HCT116 (cell line): ENCODE measurements around the gene RAD51AP1. TPM values are rescaled to one million over a fixed set of nuclear protein-coding genes. Genes with fewer than 3 reads are reported as not detected.

Source experiments
- ATAC-seq: fragments of 200-7000 bp; cut with Tn5 transposase; 2 replicates; pipeline ENCODE4 v1.9.1; 2020; ENCODE audit warnings: mild to moderate bottlenecking, moderate library complexity
- BruUV-seq: library from RNA; stranded (reverse); fragments of 400-500 nt; replicated peaks from 2 replicates; lab custom pipeline; 2021; lab: Mats Ljungman, UMichigan
- CTCF ChIA-PET: fragments of 300-600 bp; sonication (Branson Sonifier 250); formaldehyde crosslinking; loops from one replicate; lab custom pipeline; 2021; ENCODE audit warnings: antibody characterized with exemption; lab: Charles Lee
- POLR2A ChIA-PET: fragments of 300-600, 350-600 bp; sonication (Branson Sonifier 250); formaldehyde crosslinking; loops from one replicate; lab custom pipeline; 2021; ENCODE audit warnings: antibody characterized with exemption; lab: Charles Lee
- RAD21 ChIA-PET, 2 experiments: fragments of 300-600 bp; sonication (Branson Sonifier 250); formaldehyde crosslinking; loops; one replicate each; lab custom pipeline; 2023; ENCODE audit warnings: low total read pairs in 2 of 2; ENCODE audit not compliant: uncharacterized antibody in 2 of 2, unreplicated experiment in 2 of 2, low non-redundant PET in 1 of 2; lab: Charles Lee
- DNase-seq: peaks from one replicate; pipeline ENCODE4 v3.0.0-alpha.2; 2010; ENCODE audit warnings: low read depth, low spot score
- H2AFZ ChIP-seq: fragments of 200-600 bp; shearing (Covaris generic), sonication (generic); 2 replicates; pipeline ENCODE4 v1.6.1; 2017; ENCODE audit warnings: low read depth, mixed run types, mixed read lengths, antibody characterized with exemption, low read length; ENCODE audit not compliant: poor library complexity, severe bottlenecking
- H3K27ac ChIP-seq: 2 replicates; pipeline ENCODE4 v1.5.1; 2012; ENCODE audit warnings: low read depth, low read length
- H3K27me3 ChIP-seq: fragments of 200-600 bp; sonication (generic); 2 replicates; pipeline ENCODE4 v1.6.1; 2016; ENCODE audit warnings: mixed run types, low read length, mixed read lengths; ENCODE audit not compliant: insufficient read depth
- H3K36me3 ChIP-seq, 2 experiments: fragments of 200-500 bp in 1 of 2; fragments of 200-600 bp in 1 of 2; sonication (Bioruptor generic) in 1 of 2; sonication (generic) in 1 of 2; 2 replicates each; pipeline versions ENCODE4 v1.5.1 to v1.6.1; 2014 to 2016; ENCODE audit warnings: low read length in 2 of 2, inconsistent platforms in 1 of 2, mixed read lengths in 1 of 2, mixed run types in 1 of 2; ENCODE audit not compliant: insufficient read depth in 2 of 2, control insufficient read depth in 1 of 2
- H3K4me1 ChIP-seq, 2 experiments: fragments of 200-600 bp in 1 of 2; sonication (generic) in 1 of 2; 2 replicates each; pipeline versions ENCODE4 v1.5.1 to v1.6.1; 2012 to 2017; ENCODE audit warnings: low read length in 2 of 2, inconsistent platforms in 1 of 2, mild to moderate bottlenecking in 1 of 2, mixed read lengths in 1 of 2, mixed run types in 1 of 2, moderate library complexity in 1 of 2; ENCODE audit not compliant: insufficient read depth in 2 of 2, control insufficient read depth in 1 of 2
- H3K4me2 ChIP-seq: fragments of 200-600 bp; sonication (generic); 2 replicates; pipeline ENCODE4 v1.6.1; 2017; ENCODE audit warnings: mixed run types, low read length, mixed read lengths
- H3K4me3 ChIP-seq, 2 experiments: fragments of 200-600 bp in 1 of 2; sonication (generic) in 1 of 2; replicated peaks in 1 of 2; 2 replicates each; pipeline ENCODE4 v1.5.1; 2011 to 2016; ENCODE audit warnings: low read length in 2 of 2, control low read depth in 1 of 2, low read depth in 1 of 2, mild to moderate bottlenecking in 1 of 2, mixed read lengths in 1 of 2, mixed run types in 1 of 2
- H3K79me2 ChIP-seq: fragments of 200-600 bp; sonication (generic); 2 replicates; pipeline ENCODE4 v1.6.1; 2017; ENCODE audit warnings: mild to moderate bottlenecking, mixed run types, low read length, moderate library complexity, mixed read lengths; ENCODE audit not compliant: insufficient read depth
- H3K9ac ChIP-seq: fragments of 200-600 bp; sonication (generic); 2 replicates; pipeline ENCODE4 v1.6.1; 2016; ENCODE audit warnings: low read length, mixed read lengths
- H3K9me2 ChIP-seq: fragments of 200-600 bp; sonication (generic), shearing (Covaris generic); 2 replicates; pipeline ENCODE4 v1.6.1; 2017; ENCODE audit warnings: mixed run types, mild to moderate bottlenecking, moderate library complexity; ENCODE audit not compliant: insufficient read depth
- H3K9me3 ChIP-seq, 2 experiments: fragments of 200-500 bp in 1 of 2; fragments of 200-600 bp in 1 of 2; sonication (Bioruptor generic) in 1 of 2; sonication (generic) in 1 of 2; 2 replicates each; pipeline ENCODE4 v1.6.1; 2014 to 2017; ENCODE audit warnings: low read length in 2 of 2, mixed read lengths in 2 of 2, inconsistent platforms in 1 of 2, low read depth in 1 of 2, mild to moderate bottlenecking in 1 of 2, mixed run types in 1 of 2, moderate library complexity in 1 of 2; ENCODE audit not compliant: control insufficient read depth in 1 of 2, insufficient read depth in 1 of 2
- H4K20me1 ChIP-seq: fragments of 200-600 bp; sonication (generic), shearing (Covaris generic); 2 replicates; pipeline ENCODE4 v1.6.1; 2017; ENCODE audit warnings: mixed run types, mild to moderate bottlenecking, moderate library complexity; ENCODE audit not compliant: insufficient read depth
- CBX3 ChIP-seq: IDR thresholded peaks from 2 replicates; pipeline ENCODE4 v1.6.1; 2012; ENCODE audit warnings: low read depth
- EGR1 ChIP-seq: IDR thresholded peaks from 2 replicates; pipeline ENCODE4 v1.6.1; 2012; ENCODE audit warnings: low read depth
- ELF1 ChIP-seq: IDR thresholded peaks from 2 replicates; pipeline ENCODE4 v1.6.1; 2012; ENCODE audit warnings: low read depth, borderline replicate concordance
- EZH2 ChIP-seq: fragments of 200-600 bp; sonication (generic); IDR thresholded peaks from 2 replicates; pipeline ENCODE4 v1.6.1; 2017; ENCODE audit warnings: antibody characterized with exemption, mixed run types
- EZH2phosphoT487 ChIP-seq: fragments of 200-600 bp; IDR thresholded peaks from 2 replicates; pipeline ENCODE4 v1.6.1; 2018; ENCODE audit warnings: antibody characterized with exemption, borderline replicate concordance
- FOSL1 ChIP-seq: IDR thresholded peaks from 2 replicates; pipeline ENCODE4 v1.6.1; 2012; ENCODE audit warnings: low read depth
- POLR2A ChIP-seq: IDR thresholded peaks from 2 replicates; pipeline ENCODE4 v1.7.0; 2011; ENCODE audit warnings: borderline replicate concordance; ENCODE audit not compliant: insufficient read depth, insufficient read length; ENCODE audit errors: extremely low read depth
- POLR2AphosphoS5 ChIP-seq: IDR thresholded peaks from 2 replicates; pipeline ENCODE4 v1.6.1; 2011; ENCODE audit warnings: mild to moderate bottlenecking, low read depth, low read length, moderate library complexity
- RAD21 ChIP-seq: IDR thresholded peaks from 2 replicates; pipeline ENCODE4 v1.6.1; 2012; ENCODE audit warnings: low read depth, mild to moderate bottlenecking
- SIN3A ChIP-seq: IDR thresholded peaks from 2 replicates; pipeline ENCODE4 v1.6.1; 2012; ENCODE audit warnings: low read depth
- SP1 ChIP-seq: IDR thresholded peaks from 2 replicates; pipeline ENCODE4 v1.6.1; 2012; ENCODE audit warnings: low read depth
- SRF ChIP-seq: IDR thresholded peaks from 2 replicates; pipeline ENCODE4 v1.6.1; 2012; ENCODE audit warnings: low read depth
- TCF7L2 ChIP-seq: IDR thresholded peaks from 2 replicates; pipeline ENCODE4 v1.7.0; 2011; ENCODE audit warnings: borderline replicate concordance, inconsistent platforms; ENCODE audit not compliant: insufficient read depth, insufficient read length; ENCODE audit errors: extremely low read depth
- YY1 ChIP-seq: IDR thresholded peaks from 2 replicates; pipeline ENCODE4 v1.6.1; 2011; ENCODE audit warnings: low read length, low read depth, moderate library complexity, mild to moderate bottlenecking; ENCODE audit not compliant: insufficient replicate concordance; ENCODE audit errors: extremely low read depth
- ZFX ChIP-seq: fragments of 450-650 bp; IDR thresholded peaks from 2 replicates; pipeline ENCODE4 v1.6.1; 2017
- ZNF274 ChIP-seq: fragments of 200-500 bp; sonication (Bioruptor generic); IDR thresholded peaks from 2 replicates; pipeline ENCODE4 v1.6.1; 2014; ENCODE audit warnings: mild to moderate bottlenecking, low read depth, low read length, inconsistent platforms
- intact Hi-C: fragments of 100-400 bp; cut with micrococcal nuclease; formaldehyde crosslinking; loops from 2 replicates; pipeline ENCODE4 v1.10.0; 2022
- total RNA-seq: library from RNA; stranded (reverse); gene quantifications from one replicate; pipeline ENCODE4 v1.2.1, GENCODE V29; 2021; ENCODE audit not compliant: unreplicated experiment
- TF ChIP-seq, protein P1 (sequence below): IDR thresholded peaks from 2 replicates; pipeline ENCODE4 v1.6.1; 2011; ENCODE audit warnings: mild to moderate bottlenecking, low read length, moderate library complexity; ENCODE audit not compliant: insufficient replicate concordance; ENCODE audit errors: extremely low read depth
- TF ChIP-seq, protein P2 (sequence below), 3 experiments: fragments of 200-600 bp in 1 of 3; sonication (generic) in 1 of 3; IDR thresholded peaks in 2 of 3; conservative IDR thresholded peaks in 1 of 3; 2 replicates each; pipeline ENCODE4 v1.5.1; 2012 to 2017; ENCODE audit warnings: low read depth in 2 of 3, low read length in 2 of 3, antibody characterized with exemption in 1 of 3, borderline replicate concordance in 1 of 3, control low read depth in 1 of 3, mild to moderate bottlenecking in 1 of 3, mixed read lengths in 1 of 3, mixed run types in 1 of 3, moderate library complexity in 1 of 3; ENCODE audit not compliant: insufficient read depth in 1 of 3
- TF ChIP-seq, protein P3 (sequence below): IDR thresholded peaks from 2 replicates; pipeline ENCODE4 v1.6.1; 2012
- TF ChIP-seq, protein P4 (sequence below): IDR thresholded peaks from 2 replicates; pipeline ENCODE4 v1.6.1; 2012; ENCODE audit warnings: low read depth

RAD51AP1 gene
- total RNA-seq, 1 experiment from 2014 or later: 28.2 TPM

DNA sequence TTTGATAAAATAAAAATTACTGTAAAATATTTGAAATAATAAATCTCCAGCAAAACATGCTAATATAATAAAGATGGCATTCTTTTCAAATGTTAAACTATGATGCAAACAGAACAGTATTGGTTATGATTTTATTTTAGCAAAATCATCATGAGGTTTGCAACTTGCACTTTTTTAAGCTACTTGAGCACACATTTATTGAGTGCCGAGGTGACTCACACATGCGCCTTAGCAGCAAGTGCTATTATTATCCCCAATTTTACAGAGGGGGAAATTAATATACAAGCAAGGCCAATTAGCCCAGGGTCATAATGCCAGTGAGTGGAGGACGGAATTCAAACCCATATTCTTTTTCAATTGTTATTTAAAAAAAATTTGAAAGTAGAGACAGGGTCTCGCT lies 30.6 kb downstream of the RAD51AP1 start:
- no peak for DNase-seq
- Histone ChIP-seq H3K4me1 (no peaks in the 10 kb centered on the region), H3K9me3 (no peaks in the 10 kb centered on the region), H3K79me2 (no peaks in the 10 kb centered on the region), H3K9ac (no peak overlapping the region), H3K27me3 (no peaks in the 10 kb centered on the region), H3K4me2 (no peak overlapping the region), H4K20me1 (no peaks in the 10 kb centered on the region), H3K4me3 (no peak overlapping the region), H3K36me3 (no peaks in the 10 kb centered on the region; a peak in 1 of 4 replicates), H3K27ac (no peak overlapping the region), H3K9me2 (no peaks in the 10 kb centered on the region), H2AFZ (no peak overlapping the region)
- BruUV-seq: no TSS peak
- POLR2A ChIA-PET: no interaction called here
- CTCF ChIA-PET: no interaction called here
- intact Hi-C loops: no loop called here
- TF ChIP-seq SP1: no peak
- no peak for TF ChIP-seq EZH2phosphoT487
- TF ChIP-seq SRF: no peak
- no peak for TF ChIP-seq ZNF274
- no peak for TF ChIP-seq CBX3
- TF ChIP-seq EZH2: no peak
- TF ChIP-seq POLR2A: no peak
- TF ChIP-seq, protein P1, sequence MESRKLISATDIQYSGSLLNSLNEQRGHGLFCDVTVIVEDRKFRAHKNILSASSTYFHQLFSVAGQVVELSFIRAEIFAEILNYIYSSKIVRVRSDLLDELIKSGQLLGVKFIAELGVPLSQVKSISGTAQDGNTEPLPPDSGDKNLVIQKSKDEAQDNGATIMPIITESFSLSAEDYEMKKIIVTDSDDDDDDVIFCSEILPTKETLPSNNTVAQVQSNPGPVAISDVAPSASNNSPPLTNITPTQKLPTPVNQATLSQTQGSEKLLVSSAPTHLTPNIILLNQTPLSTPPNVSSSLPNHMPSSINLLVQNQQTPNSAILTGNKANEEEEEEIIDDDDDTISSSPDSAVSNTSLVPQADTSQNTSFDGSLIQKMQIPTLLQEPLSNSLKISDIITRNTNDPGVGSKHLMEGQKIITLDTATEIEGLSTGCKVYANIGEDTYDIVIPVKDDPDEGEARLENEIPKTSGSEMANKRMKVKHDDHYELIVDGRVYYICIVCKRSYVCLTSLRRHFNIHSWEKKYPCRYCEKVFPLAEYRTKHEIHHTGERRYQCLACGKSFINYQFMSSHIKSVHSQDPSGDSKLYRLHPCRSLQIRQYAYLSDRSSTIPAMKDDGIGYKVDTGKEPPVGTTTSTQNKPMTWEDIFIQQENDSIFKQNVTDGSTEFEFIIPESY: no peak
- TF ChIP-seq, protein P2, sequence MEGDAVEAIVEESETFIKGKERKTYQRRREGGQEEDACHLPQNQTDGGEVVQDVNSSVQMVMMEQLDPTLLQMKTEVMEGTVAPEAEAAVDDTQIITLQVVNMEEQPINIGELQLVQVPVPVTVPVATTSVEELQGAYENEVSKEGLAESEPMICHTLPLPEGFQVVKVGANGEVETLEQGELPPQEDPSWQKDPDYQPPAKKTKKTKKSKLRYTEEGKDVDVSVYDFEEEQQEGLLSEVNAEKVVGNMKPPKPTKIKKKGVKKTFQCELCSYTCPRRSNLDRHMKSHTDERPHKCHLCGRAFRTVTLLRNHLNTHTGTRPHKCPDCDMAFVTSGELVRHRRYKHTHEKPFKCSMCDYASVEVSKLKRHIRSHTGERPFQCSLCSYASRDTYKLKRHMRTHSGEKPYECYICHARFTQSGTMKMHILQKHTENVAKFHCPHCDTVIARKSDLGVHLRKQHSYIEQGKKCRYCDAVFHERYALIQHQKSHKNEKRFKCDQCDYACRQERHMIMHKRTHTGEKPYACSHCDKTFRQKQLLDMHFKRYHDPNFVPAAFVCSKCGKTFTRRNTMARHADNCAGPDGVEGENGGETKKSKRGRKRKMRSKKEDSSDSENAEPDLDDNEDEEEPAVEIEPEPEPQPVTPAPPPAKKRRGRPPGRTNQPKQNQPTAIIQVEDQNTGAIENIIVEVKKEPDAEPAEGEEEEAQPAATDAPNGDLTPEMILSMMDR (IDR thresholded peaks at IDR 0.05 in 2 of 3, conservative IDR thresholded peaks at IDR 0.05 in 1 of 3; ENCODE audit: borderline replicate concordance in 1 of 3, insufficient read depth in 1 of 3, low read depth in 2 of 3, low read length in 2 of 3): no peak
- TF ChIP-seq YY1: no peak
- TF ChIP-seq EGR1: no peak
- TF ChIP-seq TCF7L2: no peak
- TF ChIP-seq, protein P3, sequence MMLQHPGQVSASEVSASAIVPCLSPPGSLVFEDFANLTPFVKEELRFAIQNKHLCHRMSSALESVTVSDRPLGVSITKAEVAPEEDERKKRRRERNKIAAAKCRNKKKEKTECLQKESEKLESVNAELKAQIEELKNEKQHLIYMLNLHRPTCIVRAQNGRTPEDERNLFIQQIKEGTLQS: no peak
- no peak for TF ChIP-seq RAD21
- no peak for TF ChIP-seq FOSL1
- no peak for TF ChIP-seq POLR2AphosphoS5
- no peak for TF ChIP-seq SIN3A
- TF ChIP-seq, protein P4, sequence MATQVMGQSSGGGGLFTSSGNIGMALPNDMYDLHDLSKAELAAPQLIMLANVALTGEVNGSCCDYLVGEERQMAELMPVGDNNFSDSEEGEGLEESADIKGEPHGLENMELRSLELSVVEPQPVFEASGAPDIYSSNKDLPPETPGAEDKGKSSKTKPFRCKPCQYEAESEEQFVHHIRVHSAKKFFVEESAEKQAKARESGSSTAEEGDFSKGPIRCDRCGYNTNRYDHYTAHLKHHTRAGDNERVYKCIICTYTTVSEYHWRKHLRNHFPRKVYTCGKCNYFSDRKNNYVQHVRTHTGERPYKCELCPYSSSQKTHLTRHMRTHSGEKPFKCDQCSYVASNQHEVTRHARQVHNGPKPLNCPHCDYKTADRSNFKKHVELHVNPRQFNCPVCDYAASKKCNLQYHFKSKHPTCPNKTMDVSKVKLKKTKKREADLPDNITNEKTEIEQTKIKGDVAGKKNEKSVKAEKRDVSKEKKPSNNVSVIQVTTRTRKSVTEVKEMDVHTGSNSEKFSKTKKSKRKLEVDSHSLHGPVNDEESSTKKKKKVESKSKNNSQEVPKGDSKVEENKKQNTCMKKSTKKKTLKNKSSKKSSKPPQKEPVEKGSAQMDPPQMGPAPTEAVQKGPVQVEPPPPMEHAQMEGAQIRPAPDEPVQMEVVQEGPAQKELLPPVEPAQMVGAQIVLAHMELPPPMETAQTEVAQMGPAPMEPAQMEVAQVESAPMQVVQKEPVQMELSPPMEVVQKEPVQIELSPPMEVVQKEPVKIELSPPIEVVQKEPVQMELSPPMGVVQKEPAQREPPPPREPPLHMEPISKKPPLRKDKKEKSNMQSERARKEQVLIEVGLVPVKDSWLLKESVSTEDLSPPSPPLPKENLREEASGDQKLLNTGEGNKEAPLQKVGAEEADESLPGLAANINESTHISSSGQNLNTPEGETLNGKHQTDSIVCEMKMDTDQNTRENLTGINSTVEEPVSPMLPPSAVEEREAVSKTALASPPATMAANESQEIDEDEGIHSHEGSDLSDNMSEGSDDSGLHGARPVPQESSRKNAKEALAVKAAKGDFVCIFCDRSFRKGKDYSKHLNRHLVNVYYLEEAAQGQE: no peak
- no peak for TF ChIP-seq ZFX
- no peak for TF ChIP-seq ELF1
- RAD21 ChIA-PET: no interaction called here
- no peak for ATAC-seq
